Choroid plexus epithelial cell (primary cell): ENCODE data around the gene IQCH.

Experiments
- DNase-seq: peaks from one replicate; pipeline ENCODE4 v3.0.0-alpha.2; 2010; ENCODE audit warnings: low read depth
- H3K4me3 ChIP-seq: 2 replicates; pipeline ENCODE4 v1.5.1; 2011; ENCODE audit warnings: low read depth, mild to moderate bottlenecking, control low read depth, low read length, moderate library complexity
- CTCF ChIP-seq: conservative IDR thresholded peaks from 2 replicates; pipeline ENCODE4 v1.5.1; 2011; ENCODE audit warnings: low read depth, mild to moderate bottlenecking, control low read depth, inconsistent platforms, low read length, moderate library complexity

Gene IQCH

GRCh38 chr15:67386947-67387346 lies 132.4 kb downstream of the IQCH start:
- H3K4me3 ChIP-seq = no peak overlapping the region
- no peak for TF ChIP-seq CTCF
- DNase-seq = no peak

GRCh38 chr15:67389975-67390374 lies 135.4 kb downstream of the IQCH start:
- TF ChIP-seq CTCF = no peak
- no peak for DNase-seq
- H3K4me3 ChIP-seq = no peak overlapping the region

GRCh38 chr15:67394873-67395639 lies 140.5 kb downstream of the IQCH start:
- no peak overlapping the region for H3K4me3 ChIP-seq
- no peak for TF ChIP-seq CTCF
- no peak for DNase-seq

GRCh38 chr15:67396114-67396513 lies 141.5 kb downstream of the IQCH start:
- no peak overlapping the region for H3K4me3 ChIP-seq
- no peak for TF ChIP-seq CTCF
- DNase-seq = no peak

GRCh38 chr15:67397139-67397538 lies 142.6 kb downstream of the IQCH start:
- no peak overlapping the region for H3K4me3 ChIP-seq
- DNase-seq = peak; percentile 13
- peak; percentile 36 for TF ChIP-seq CTCF

GRCh38 chr15:67399925-67400324 lies 145.3 kb downstream of the IQCH start:
- no peak for DNase-seq
- no peak for TF ChIP-seq CTCF
- no peak overlapping the region for H3K4me3 ChIP-seq

GRCh38 chr15:67400890-67401289 lies 146.3 kb downstream of the IQCH start:
- no peak for TF ChIP-seq CTCF
- no peak overlapping the region for H3K4me3 ChIP-seq

More at GRCh38 chr15:67400890-67401289, 146.3 kb downstream of the IQCH start:
- no peak for DNase-seq
